ENCODE measurements around the gene AOPEP.

GRCh38 chr9:95082401-95083084, 356.0 kb downstream of the AOPEP start:
- no peak for TF ChIP-seq CTCF (IDR thresholded peaks at IDR 0.05)
- TF ChIP-seq POLR2A (IDR thresholded peaks at IDR 0.05) = no peak
- no peak for TF ChIP-seq POLR2AphosphoS5 (IDR thresholded peaks at IDR 0.05)
